Measurements from ENCODE around the gene RIPOR3. TPM values are rescaled to one million over a fixed set of nuclear protein-coding genes. Genes with fewer than 3 reads are reported as not detected.
A peak's percentile ranks its signal among the peaks of the same experiment; 100 is the strongest.

RIPOR3 gene
- total RNA-seq, 6 donors from 2014 or later, result 2.1 to 36.7 (median 5.1) TPM

DNA sequence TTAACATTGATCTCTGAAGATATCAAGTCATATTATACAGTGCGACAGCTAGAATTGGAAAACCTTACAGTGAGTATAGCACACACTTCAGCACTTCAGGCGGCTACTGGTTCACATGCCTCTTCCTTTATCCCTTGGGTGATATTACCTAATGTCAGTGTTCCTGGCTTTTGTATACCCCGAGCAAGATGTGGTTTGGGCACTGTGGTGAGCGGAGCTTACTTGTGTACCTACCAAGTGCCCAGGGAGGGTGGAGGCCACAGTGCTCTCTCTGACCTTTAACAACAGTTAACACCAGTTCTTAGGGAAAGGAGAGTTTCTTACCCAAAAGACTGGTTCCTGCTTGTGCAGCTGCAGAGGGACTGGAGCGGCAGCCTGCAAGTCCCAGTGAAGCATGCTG, 116.8 kb downstream of the RIPOR3 start:
- TF ChIP-seq, protein P1, sequence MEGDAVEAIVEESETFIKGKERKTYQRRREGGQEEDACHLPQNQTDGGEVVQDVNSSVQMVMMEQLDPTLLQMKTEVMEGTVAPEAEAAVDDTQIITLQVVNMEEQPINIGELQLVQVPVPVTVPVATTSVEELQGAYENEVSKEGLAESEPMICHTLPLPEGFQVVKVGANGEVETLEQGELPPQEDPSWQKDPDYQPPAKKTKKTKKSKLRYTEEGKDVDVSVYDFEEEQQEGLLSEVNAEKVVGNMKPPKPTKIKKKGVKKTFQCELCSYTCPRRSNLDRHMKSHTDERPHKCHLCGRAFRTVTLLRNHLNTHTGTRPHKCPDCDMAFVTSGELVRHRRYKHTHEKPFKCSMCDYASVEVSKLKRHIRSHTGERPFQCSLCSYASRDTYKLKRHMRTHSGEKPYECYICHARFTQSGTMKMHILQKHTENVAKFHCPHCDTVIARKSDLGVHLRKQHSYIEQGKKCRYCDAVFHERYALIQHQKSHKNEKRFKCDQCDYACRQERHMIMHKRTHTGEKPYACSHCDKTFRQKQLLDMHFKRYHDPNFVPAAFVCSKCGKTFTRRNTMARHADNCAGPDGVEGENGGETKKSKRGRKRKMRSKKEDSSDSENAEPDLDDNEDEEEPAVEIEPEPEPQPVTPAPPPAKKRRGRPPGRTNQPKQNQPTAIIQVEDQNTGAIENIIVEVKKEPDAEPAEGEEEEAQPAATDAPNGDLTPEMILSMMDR (IDR thresholded peaks at IDR 0.05), result no peak
- TF ChIP-seq EP300 (IDR thresholded peaks at IDR 0.05) (no peak), POLR2AphosphoS5 (IDR thresholded peaks at IDR 0.05) (no peak), POLR2A (IDR thresholded peaks at IDR 0.05) (no peak)
- 91 to 95% methylated on average over 5 of the region's 5 CpGs for WGBS, 2 donors
- Histone ChIP-seq H3K36me3 (peaks cover 27 to 77% (median 42%) of the 10 kb centered on the region in 4 donors), H3K27ac (peak overlapping the region in 1 of 4 donors; percentile 30), H3K9me3 (no peaks in the 10 kb centered on the region), H3K4me1 (peaks cover 37 to 59% (median 49%) of the 10 kb centered on the region in 4 donors), H3K4me3 (no peak overlapping the region), H3K27me3 (no peaks in the 10 kb centered on the region)
- ATAC-seq (ENCODE audit: low FRiP score in 2 of 2), result no peak
- DNase-seq, result no peak

DNA sequence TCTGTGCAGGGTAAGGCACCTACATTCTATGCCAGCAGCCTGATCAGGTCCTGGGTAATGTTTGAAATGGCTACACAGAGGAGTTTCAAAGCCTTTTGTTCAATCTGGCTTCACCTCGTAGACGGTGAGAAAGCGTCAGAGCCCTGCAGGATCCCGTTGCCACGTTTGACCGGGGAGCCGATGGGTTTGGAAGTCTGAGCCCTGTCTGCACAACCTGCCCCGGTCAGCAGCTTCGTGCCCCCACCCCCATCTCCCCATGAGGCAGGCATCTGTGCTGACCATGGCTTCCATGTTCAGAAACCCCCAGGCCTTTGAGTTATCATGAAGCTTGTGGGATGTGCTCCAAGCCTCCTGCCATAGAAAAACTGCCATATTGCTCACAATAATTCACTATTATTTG, 117.2 kb downstream of the RIPOR3 start:
- Histone ChIP-seq H3K27ac (peak overlapping the region in 1 of 4 donors; percentile 61), H3K36me3 (peaks cover 26 to 77% (median 41%) of the 10 kb centered on the region in 4 donors)

DNA sequence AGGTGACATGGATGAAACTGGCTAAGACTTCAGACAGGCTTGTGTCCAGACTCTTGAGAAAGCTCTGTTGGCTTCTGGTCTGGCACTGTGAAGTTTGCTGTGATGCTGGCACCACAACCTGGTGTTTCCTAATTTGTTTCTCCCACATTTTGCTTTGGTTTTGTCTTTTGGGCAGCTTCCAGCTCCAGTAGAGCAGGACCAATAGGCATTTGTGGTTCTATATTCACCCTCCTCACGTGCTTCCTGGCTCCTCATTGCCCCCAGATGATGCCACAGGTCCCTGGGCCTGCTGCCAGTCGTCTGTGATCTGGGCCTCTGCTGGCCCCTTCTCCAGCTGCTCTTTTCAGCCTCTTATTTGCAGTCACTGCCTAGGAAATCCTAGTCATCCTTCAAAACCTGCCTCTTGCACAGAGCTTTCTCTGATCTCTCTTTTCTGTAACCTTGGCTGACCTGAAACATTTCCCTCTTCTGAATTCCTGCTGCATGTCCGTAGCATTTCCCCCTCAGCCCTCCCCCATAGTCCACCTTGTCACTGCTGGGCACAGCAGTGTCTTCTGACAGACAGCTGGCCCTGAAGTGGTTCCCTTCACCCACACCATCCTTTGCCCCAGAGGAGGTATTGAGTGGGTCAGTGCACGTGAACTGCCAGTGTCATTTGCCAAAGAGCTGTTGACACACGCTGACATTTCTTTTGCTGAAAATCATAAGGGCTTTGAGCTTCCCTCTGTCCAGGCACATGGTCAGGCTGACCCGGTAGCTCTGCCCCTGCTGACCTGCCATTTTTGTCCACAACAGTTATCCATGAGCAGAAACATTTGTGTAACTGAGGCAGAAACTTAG, 118.2 kb downstream of the RIPOR3 start:
- H3K36me3 ChIP-seq, result peaks cover 19 to 77% (median 42%) of the 10 kb centered on the region in 4 donors

More for the DNA sequence above, 117.2 kb downstream of the RIPOR3 start:
- no peaks in the 10 kb centered on the region for H3K9me3 ChIP-seq
- DNase-seq, result no peak
- no peak overlapping the region for H3K4me3 ChIP-seq
- TF ChIP-seq, protein P1 (IDR thresholded peaks at IDR 0.05), result no peak
- TF ChIP-seq POLR2A (IDR thresholded peaks at IDR 0.05) (no peak), EP300 (IDR thresholded peaks at IDR 0.05) (no peak), POLR2AphosphoS5 (IDR thresholded peaks at IDR 0.05) (no peak)
- no peak for ATAC-seq (ENCODE audit: low FRiP score in 2 of 2)
- no peaks in the 10 kb centered on the region for H3K27me3 ChIP-seq
- 93% methylated on average over 6 to 9 of the region's 9 CpGs for WGBS, 2 donors
- peaks cover 37 to 59% (median 51%) of the 10 kb centered on the region in 4 donors for H3K4me1 ChIP-seq

DNA sequence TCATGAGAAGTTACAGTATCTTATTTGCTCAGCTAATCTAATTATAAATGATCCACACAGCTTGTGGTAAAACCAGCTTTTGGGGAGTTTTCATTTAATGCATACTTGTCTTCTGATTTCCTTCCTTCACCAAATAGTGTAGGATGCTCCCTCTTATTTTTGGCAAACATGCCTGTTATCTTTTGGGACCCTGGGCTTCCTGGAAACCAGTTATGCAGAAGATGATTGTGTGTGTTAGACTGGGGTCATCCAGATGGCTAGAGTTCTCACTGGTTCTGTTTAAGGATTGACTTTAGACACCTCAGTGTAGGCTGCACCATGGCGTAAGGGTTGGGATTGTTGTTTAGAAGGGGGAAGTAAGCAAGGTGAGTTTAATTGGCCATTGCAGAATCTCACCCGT, 119.9 kb downstream of the RIPOR3 start:
- 75 to 93% methylated on average over 2 of the region's 2 CpGs for WGBS, 2 donors
- no peak for TF ChIP-seq POLR2AphosphoS5 (IDR thresholded peaks at IDR 0.05)
- TF ChIP-seq, protein P1 (IDR thresholded peaks at IDR 0.05), result no peak
- no peak for TF ChIP-seq EP300 (IDR thresholded peaks at IDR 0.05)
- no peak for TF ChIP-seq POLR2A (IDR thresholded peaks at IDR 0.05)
- H3K27me3 ChIP-seq, result no peaks in the 10 kb centered on the region
- DNase-seq (no peak), ATAC-seq (ENCODE audit: low FRiP score in 2 of 2) (no peak)
- no peak overlapping the region for H3K4me3 ChIP-seq
- peak overlapping the region in 3 of 4 donors; percentile 33 to 66 (median 46) for H3K27ac ChIP-seq
- no peaks in the 10 kb centered on the region for H3K9me3 ChIP-seq
- H3K4me1 ChIP-seq, result peaks cover 42 to 63% (median 45%) of the 10 kb centered on the region in 4 donors
- H3K36me3 ChIP-seq, result peaks cover 16 to 75% (median 35%) of the 10 kb centered on the region in 4 donors

More for the DNA sequence above, 118.2 kb downstream of the RIPOR3 start:
- no peaks in the 10 kb centered on the region for H3K27me3 ChIP-seq
- ATAC-seq (ENCODE audit: low FRiP score in 2 of 2) (peak in 1 of 2 donors; percentile 31), DNase-seq (peak in 1 of 2 donors; percentile 56)
- H3K4me3 ChIP-seq, result no peak overlapping the region
- WGBS, 2 donors, result 24 to 25% methylated on average over 6 of the region's 6 CpGs
- TF ChIP-seq EP300 (IDR thresholded peaks at IDR 0.05) (peak in 1 of 4 donors; percentile 44), POLR2A (IDR thresholded peaks at IDR 0.05) (no peak), POLR2AphosphoS5 (IDR thresholded peaks at IDR 0.05) (peak; percentile 5 to 21)
- TF ChIP-seq, protein P1 (IDR thresholded peaks at IDR 0.05), result no peak
- no peaks in the 10 kb centered on the region for H3K9me3 ChIP-seq
- peak overlapping the region; percentile 36 to 69 (median 64) for H3K27ac ChIP-seq
- peaks cover 37 to 59% (median 51%) of the 10 kb centered on the region in 4 donors for H3K4me1 ChIP-seq
